Activated naive CD4-positive, alpha-beta T cell treated with anti-CD3 and anti-CD28 coated beads, Interleukin-2, amount 50 U/mL, for 72 hours (primary cell): ENCODE data around the gene SMIM45.

ENCODE experiments used
- ATAC-seq, 2 donors: fragments of 150-1000 bp; cut with Tn5 transposase; 2 replicates each; pipeline ENCODE4 v1.10.0; 2021; ENCODE audit warnings: mild to moderate bottlenecking in 2 of 2, moderate library complexity in 2 of 2
- DNase-seq, 2 donors: peaks; one replicate each; pipeline ENCODE4 v3.0.0; 2021 to 2022; ENCODE audit warnings: low spot score in 2 of 2
- H3K27ac Mint-ChIP-seq, 2 donors: one replicate each; pipeline ENCODE4 v1.8.0; 2022; ENCODE audit warnings: mild to moderate bottlenecking in 2 of 2, mixed read lengths in 2 of 2
- H3K36me3 Mint-ChIP-seq, 2 donors: one replicate each; pipeline ENCODE4 v1.8.0; 2022; ENCODE audit warnings: mixed read lengths in 2 of 2
- H3K9me3 Mint-ChIP-seq, 2 donors: one replicate each; pipeline ENCODE4 v1.8.0; 2022; ENCODE audit warnings: mixed read lengths in 2 of 2

The SMIM45 gene

DNA sequence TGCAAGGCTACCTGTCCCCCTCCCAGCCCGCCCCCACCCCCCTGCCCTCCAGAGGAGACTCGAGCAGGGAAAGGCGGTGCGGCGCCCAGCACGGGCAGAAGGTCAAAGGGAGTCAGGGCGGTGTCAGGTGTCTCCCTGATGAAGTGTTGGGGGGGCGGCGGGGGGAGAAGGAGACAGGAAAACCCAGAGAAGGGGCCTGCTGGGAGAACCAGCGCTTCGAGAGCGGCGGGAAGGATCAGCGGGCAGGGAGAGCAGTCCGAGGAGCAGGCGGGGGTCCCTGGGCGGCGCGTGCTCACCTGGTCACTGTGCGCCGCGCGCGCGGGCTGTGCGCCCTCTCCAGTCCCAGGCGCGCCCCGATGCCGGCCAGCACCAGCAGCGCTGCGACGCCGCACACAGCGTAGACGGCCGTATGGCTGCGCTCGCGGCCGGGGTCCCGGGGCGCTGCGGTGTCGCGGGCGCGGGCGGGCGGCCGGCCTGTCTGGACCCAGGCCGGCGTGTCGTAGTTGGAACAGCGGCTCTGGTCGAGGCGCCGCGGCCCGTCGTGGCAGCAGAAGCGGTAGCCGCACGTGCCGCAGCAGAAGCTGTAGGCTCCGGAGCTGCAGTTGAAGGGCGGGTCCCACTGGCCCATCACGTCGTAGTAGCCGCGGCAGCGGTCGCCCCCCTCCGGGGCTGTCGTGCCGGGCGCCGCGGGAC is 38.0 kb upstream of the SMIM45 start:
- Mint-ChIP-seq H3K36me3 (no peaks in the 10 kb centered on the region), H3K9me3 (no peaks in the 10 kb centered on the region), H3K27ac (no peak overlapping the region)
- ATAC-seq (peak in 1 of 2 donors; percentile 4), DNase-seq (no peak)

GRCh38 chr22:41914611-41915034 is 37.3 kb upstream of the SMIM45 start:
- H3K27ac Mint-ChIP-seq, result no peak overlapping the region
- no peaks in the 10 kb centered on the region for H3K9me3 Mint-ChIP-seq
- H3K36me3 Mint-ChIP-seq, result no peaks in the 10 kb centered on the region
- ATAC-seq (no peak), DNase-seq (no peak)

- Mint-ChIP-seq H3K27ac (no peak within 1 kb of the TSS), H3K36me3 (no peaks in the 10 kb centered on the region), H3K9me3 (no peaks in the 10 kb centered on the region)
- DNase-seq (peak in 1 of 2 donors; percentile 65), ATAC-seq (peak; percentile 42 to 46)
Observed at GRCh38 chr22:41915035-41915785, 36.7 kb upstream of the SMIM45 start, which contains the start of gene SHISA8. Gene SHISA8 (minus strand): TSS chr22:41915074. CDS start chr22:41914667, 407 bp downstream.

DNA sequence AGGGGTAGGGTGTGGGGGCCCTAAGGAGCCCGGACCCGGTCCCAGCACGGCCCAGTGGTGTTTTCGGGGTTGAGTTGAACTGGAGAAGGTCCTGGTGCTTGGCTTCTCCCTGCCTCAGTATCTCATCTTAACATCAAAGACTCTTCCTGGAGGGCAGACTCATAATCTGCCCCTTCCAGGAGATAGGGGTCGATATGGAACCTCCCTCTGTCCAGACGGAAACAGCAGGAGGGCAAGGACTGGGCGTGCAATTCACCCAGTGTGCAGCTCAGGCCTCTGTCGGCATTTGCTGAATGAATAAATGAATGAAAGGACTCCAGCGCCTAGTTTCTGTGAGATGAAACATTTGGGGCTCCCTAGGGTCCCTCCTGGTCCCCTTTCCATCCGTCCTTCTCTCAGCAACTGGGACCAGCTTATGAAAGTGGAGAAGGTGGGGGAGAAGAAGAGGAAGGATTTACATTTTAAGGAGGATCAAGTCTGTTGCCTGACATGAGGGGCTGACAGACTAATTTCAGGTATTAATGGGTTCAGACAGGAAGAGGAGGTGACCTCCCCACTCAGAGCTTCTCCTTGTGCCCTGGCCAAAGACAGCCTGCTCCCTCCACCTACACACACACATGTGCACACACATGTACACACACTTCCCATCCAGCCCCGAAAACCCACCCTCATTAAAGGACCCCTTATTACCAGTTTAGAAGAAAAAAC is 36.0 kb upstream of the SMIM45 start:
- Mint-ChIP-seq H3K36me3 (no peaks in the 10 kb centered on the region), H3K27ac (no peak overlapping the region)
- DNase-seq, result no peak

GRCh38 chr22:41916745-41917358 is 35.1 kb upstream of the SMIM45 start:
- no peaks in the 10 kb centered on the region for H3K9me3 Mint-ChIP-seq
- ATAC-seq (no peak), DNase-seq (no peak)
- no peaks in the 10 kb centered on the region for H3K36me3 Mint-ChIP-seq
- H3K27ac Mint-ChIP-seq, result no peak overlapping the region

More for the DNA sequence above, 36.0 kb upstream of the SMIM45 start:
- ATAC-seq, result no peak
- no peaks in the 10 kb centered on the region for H3K9me3 Mint-ChIP-seq

DNA sequence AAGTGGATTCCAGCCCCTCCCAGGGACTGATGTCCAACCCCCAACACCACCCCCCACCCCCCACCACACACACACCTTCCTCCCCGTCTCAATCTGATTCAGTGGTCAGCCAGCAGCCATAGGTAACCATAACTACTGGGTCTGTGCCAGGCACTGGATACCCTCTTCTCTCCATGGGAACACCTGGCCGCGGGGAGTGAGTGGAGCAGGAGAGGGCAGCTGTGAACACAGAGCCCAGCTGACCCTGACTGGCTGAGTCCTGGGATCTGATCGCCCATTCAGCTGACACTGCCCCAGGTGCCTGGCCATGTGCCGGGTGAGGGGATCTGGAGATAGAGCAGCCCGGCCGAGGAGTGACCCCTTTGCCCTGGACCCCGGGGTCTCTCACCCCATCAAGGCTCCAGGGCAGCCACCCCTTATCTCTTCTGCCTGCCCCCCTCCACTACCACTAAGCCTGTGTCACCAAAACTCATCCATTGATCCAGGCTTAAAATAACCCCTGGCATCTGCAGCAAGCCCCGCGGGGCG is 34.5 kb upstream of the SMIM45 start:
- Mint-ChIP-seq H3K9me3 (no peaks in the 10 kb centered on the region), H3K27ac (no peak overlapping the region)

DNA sequence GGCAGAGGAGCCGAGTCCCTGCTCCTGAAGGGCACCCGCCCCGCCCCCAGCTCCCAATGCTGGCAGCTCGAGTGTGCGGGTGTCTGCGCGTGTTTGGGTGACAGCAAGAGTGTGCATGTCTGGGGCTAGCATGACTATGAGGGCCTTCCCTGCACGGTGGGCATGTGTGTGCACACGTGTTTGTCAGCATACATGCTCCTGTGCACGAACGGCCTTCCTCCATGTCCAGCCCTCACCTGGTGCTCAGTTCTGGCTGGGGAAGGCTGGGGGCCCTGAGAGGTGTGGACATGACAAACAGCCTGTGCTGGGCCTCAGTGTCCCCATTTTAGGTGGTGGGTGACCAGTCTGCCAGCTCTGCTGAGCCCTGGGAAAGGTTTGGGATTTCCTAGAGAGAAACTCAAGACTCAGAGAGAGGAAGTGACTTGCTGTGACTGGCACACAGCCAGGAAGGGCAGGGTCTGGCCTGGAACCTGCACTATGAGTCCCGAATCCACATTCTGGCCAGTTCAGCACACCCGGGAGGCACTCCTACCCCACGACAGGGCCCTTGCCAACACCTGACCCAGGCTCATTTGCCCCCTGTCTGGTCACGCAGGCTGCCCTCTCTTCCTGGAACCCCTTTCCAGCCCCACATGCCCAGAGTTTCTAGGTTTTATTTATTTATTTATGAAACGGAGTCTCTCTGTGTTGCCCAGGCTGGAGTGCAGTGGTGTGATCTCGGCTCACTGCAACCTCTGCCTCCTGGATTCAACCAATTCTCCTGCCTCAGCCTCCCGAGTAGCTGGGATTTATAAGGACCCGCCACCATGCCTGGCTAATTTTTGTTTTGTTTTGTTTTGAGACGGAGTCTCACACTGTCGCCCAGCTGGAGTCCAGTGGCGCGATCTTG is 33.8 kb upstream of the SMIM45 start:
- Mint-ChIP-seq H3K27ac (peak overlapping the region in 1 of 2 donors; percentile 7), H3K9me3 (no peaks in the 10 kb centered on the region), H3K36me3 (no peaks in the 10 kb centered on the region)
- DNase-seq (no peak), ATAC-seq (no peak)

More for the DNA sequence above, 34.5 kb upstream of the SMIM45 start:
- no peak for ATAC-seq
- no peak for DNase-seq
- no peaks in the 10 kb centered on the region for H3K36me3 Mint-ChIP-seq

- no peaks in the 10 kb centered on the region for H3K36me3 Mint-ChIP-seq
- DNase-seq (no peak), ATAC-seq (peak; percentile 44 to 55)
- no peaks in the 10 kb centered on the region for H3K9me3 Mint-ChIP-seq
- H3K27ac Mint-ChIP-seq, result no peak overlapping the region
Observed at GRCh38 chr22:41919357-41920224, 32.4 kb upstream of the SMIM45 start.

DNA sequence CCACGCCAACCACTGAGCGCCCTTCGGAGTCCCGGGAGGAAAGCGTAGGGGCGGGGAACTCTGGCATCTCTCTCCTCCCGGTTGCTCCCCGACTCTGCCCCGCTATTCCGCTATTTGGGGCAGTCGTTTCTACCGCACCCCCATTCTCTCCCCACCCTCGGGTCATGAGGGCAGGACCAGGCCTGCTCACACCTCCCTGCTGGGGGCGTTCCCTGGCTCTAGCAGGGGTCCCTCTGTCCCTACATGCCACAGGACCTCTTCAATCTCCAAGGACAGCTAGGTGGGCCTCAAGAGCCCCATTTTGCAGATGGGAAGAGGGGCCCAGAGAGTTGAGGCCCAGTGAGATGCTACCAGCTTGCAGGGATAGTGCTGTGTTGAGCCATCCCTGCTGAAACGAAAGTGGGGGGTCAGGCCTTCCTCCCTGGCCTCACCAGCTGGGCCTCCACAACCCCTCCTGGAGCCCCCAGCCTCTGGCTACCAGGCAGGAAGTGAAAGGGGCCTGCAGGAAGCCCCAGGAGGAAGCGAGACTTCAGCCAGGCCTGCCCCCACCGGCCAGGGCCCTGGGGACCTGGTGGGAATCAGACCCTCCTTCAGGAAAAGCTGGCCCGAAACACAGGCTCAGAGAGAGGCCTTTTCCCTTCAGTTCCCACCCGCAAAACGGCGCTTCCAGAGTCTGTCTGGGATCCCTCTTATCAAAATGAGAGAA is 31.5 kb upstream of the SMIM45 start:
- Mint-ChIP-seq H3K9me3 (no peaks in the 10 kb centered on the region), H3K27ac (peak overlapping the region in 1 of 2 donors; percentile 29), H3K36me3 (no peaks in the 10 kb centered on the region)
- ATAC-seq (no peak), DNase-seq (no peak)

GRCh38 chr22:41922328-41922727 is 29.6 kb upstream of the SMIM45 start:
- H3K27ac Mint-ChIP-seq, result no peak overlapping the region

DNA sequence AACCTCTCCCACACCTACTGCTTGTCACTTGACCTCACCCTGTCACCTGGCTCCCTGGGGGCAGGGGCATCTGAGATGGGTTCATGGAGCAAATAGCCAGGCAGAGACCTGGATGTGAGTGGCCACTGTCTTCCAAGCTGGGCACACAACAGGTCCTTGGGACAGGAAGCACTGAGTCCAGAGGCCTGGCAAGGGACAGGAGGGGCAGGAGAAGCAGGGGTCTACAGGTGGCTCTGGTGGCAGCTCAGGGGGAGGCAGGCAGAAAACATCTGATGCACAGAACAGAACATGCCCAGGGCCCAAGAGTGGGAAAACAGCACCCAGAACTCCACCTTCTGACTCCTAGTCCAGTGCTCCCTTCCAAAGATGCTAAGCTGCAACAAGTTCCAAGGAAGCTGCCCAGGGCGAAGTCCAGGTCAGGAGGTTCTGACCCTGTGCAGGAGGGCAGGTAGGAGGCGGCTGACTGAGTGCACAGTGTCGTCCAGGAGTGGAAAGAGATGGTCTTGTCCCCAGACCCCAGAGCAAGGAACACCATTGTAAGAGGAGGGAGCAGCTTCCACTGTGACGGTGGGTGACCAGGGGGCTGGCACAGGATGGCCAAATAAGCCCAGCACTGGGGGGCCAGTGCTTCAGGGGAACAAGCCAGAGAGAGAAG is 28.9 kb upstream of the SMIM45 start:
- Mint-ChIP-seq H3K9me3 (no peaks in the 10 kb centered on the region), H3K36me3 (no peaks in the 10 kb centered on the region), H3K27ac (no peak overlapping the region)
- DNase-seq (no peak), ATAC-seq (no peak)

More at GRCh38 chr22:41922328-41922727, 29.6 kb upstream of the SMIM45 start:
- Mint-ChIP-seq H3K36me3 (no peaks in the 10 kb centered on the region), H3K9me3 (no peaks in the 10 kb centered on the region)
- DNase-seq (no peak), ATAC-seq (no peak)

- H3K36me3 Mint-ChIP-seq, result no peaks in the 10 kb centered on the region
- ATAC-seq, result no peak
- DNase-seq, result no peak
- no peak overlapping the region for H3K27ac Mint-ChIP-seq
- H3K9me3 Mint-ChIP-seq, result no peaks in the 10 kb centered on the region
Observed at GRCh38 chr22:41923595-41924276, 28.2 kb upstream of the SMIM45 start.

DNA sequence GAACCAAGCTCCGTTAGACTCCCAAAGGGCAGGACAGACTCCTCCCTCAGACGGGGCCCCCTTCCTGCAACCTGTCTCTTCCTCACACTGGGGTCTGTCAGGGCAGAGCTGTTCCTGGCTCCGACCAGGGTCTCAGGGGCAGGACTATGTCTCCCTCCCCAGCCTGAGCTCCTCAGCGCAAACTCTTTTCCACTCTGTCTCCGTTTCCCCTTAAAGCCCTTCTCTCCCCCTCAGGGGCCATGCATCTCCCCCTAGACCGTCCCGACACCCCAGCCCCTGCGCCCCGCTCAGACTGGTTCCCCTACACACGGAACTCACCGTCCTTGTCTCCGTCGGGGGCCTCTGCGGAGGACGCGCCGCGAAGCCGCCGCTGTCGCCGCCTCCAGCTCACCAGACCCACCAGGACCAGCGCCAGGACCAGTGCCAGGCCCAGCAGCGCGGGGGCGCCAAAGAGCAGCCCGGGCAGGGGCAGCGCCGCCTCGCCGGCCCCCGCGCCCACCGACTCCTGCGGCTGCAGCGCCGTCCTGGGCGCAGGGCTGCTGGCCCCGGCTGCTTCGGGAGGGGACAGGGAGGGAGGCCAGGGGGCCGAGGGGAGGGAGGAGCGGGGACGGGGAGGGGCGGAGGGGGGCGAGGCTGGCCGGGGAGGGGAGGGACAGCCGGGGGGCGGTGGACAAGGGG is 26.0 kb upstream of the SMIM45 start:
- Mint-ChIP-seq H3K27ac (peak overlapping the region in 1 of 2 donors; percentile 44), H3K9me3 (no peaks in the 10 kb centered on the region), H3K36me3 (no peaks in the 10 kb centered on the region)
- peak in 1 of 2 donors; percentile 90 for DNase-seq
- peak; percentile 55 to 79 for ATAC-seq
